Esophagus squamous epithelium (tissue), 5 donors: ENCODE measurements around the gene HYPK. TPM values are rescaled to one million over a fixed set of nuclear protein-coding genes. Genes with fewer than 3 reads are reported as not detected.

Experiments used
- DNase-seq: peaks from one replicate; lab custom pipeline; 2025; lab: John Stamatoyannopoulos, UW
- H3K27ac ChIP-seq, 4 donors: fragments of 200-600 bp; sonication (generic); one replicate each; pipeline ENCODE4 v1.5.1; 2016 to 2019; ENCODE audit warnings: mild to moderate bottlenecking in 1 of 4
- H3K27me3 ChIP-seq, 4 donors: fragments of 200-600 bp; sonication (generic); 1 replicate in 3 of 4; 2 replicates in 1 of 4; pipeline versions ENCODE4 v1.5.1 to v1.6.0; 2017 to 2021; ENCODE audit warnings: antibody characterized with exemption in 1 of 4
- H3K36me3 ChIP-seq, 3 donors: fragments of 200-600 bp; sonication (generic); one replicate each; pipeline ENCODE4 v1.5.1; 2016 to 2019
- H3K4me1 ChIP-seq, 3 donors: fragments of 200-600 bp; sonication (generic); one replicate each; pipeline ENCODE4 v1.5.1; 2017 to 2019
- H3K4me3 ChIP-seq, 4 donors: fragments of 200-600 bp; sonication (generic); 1 replicate in 3 of 4; 2 replicates in 1 of 4; pipeline ENCODE4 v1.5.1; 2016 to 2019; ENCODE audit warnings: mild to moderate bottlenecking in 2 of 4, moderate library complexity in 1 of 4
- H3K9me3 ChIP-seq, 3 donors: fragments of 200-600 bp; sonication (generic); one replicate each; pipeline ENCODE4 v1.5.1; 2016 to 2019
- POLR2A ChIP-seq, 4 donors: fragments of 450-650 bp; IDR thresholded peaks; one replicate each; pipeline ENCODE4 v1.6.1; 2017; ENCODE audit warnings: antibody characterized with exemption in 4 of 4, mild to moderate bottlenecking in 4 of 4, moderate library complexity in 3 of 4
- WGBS, 2 donors: methylation state at CpG; one replicate each; pipeline ENCODE4 v1.1.5; 2018; 5-methylcytosine and 5-hydroxymethylcytosine counted together
- intact Hi-C: fragments of 100-400 bp; cut with DNase I; formaldehyde crosslinking; loops from one replicate; pipeline ENCODE4 v1.15.0; 2022
- total RNA-seq, 4 donors: library from RNA; depleted of rRNA; stranded (reverse); fragments of >200 nt; gene quantifications; one replicate each; pipeline ENCODE4 v1.1.0, GENCODE V29; 2016
- TF ChIP-seq, protein P1 (sequence below), 6 experiments: fragments of 450-650 bp in 4 of 6; fragments of 200-600 bp in 2 of 6; sonication (generic) in 2 of 6; IDR thresholded peaks; one replicate each; pipeline ENCODE4 v1.5.1; 2016 to 2019; ENCODE audit warnings: antibody characterized with exemption in 6 of 6, mild to moderate bottlenecking in 4 of 6, moderate library complexity in 4 of 6
- donor health status: DM: yes; HTN: yes; CAD: no.

Gene HYPK
- total RNA-seq, 4 donors from 2014 or later = 2.0 to 9.3 (median 5.8) TPM

DNA sequence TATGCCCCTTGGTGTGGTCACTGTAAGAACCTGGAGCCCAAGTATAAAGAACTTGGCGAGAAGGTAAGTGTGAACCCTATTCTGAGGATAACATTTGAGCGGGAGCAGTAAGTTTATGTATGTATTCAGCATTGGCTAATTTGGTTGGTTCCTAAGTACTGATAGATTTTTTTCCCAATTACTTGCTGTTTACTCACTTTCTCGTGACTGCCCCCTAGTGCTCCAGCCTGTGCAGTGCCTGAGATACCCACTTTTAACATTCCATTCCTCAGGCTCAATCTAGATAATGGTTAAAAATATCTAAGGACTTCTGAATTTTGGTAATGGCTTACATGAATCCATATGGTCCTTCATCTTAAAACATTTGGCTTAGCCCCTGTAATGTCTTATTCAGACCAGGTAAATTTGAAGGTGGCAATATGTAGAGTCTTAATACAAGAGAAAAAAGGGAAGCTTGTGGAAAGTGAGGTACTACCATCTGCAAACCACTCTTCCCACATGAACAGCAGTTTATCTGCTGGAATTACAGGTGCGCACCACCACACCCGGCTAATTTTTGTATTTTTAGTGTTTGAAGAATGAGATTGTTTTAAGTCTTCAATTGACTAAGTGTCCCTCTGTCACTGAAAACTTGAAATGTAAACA lies 30.7 kb upstream of the HYPK start:
- 57 to 59% methylated on average over 5 of the region's 5 CpGs for WGBS, 2 donors
- Histone ChIP-seq H3K4me3 (no peak overlapping the region), H3K27me3 (no peaks in the 10 kb centered on the region), H3K27ac (no peak overlapping the region), H3K36me3 (peaks cover 25 to 99% (median 57%) of the 10 kb centered on the region in 3 donors), H3K9me3 (no peaks in the 10 kb centered on the region), H3K4me1 (peaks cover 0 to 19% (median 8%) of the 10 kb centered on the region in 3 donors)
- intact Hi-C loops = no loop called here
- DNase-seq = no peak
- TF ChIP-seq, protein P1, sequence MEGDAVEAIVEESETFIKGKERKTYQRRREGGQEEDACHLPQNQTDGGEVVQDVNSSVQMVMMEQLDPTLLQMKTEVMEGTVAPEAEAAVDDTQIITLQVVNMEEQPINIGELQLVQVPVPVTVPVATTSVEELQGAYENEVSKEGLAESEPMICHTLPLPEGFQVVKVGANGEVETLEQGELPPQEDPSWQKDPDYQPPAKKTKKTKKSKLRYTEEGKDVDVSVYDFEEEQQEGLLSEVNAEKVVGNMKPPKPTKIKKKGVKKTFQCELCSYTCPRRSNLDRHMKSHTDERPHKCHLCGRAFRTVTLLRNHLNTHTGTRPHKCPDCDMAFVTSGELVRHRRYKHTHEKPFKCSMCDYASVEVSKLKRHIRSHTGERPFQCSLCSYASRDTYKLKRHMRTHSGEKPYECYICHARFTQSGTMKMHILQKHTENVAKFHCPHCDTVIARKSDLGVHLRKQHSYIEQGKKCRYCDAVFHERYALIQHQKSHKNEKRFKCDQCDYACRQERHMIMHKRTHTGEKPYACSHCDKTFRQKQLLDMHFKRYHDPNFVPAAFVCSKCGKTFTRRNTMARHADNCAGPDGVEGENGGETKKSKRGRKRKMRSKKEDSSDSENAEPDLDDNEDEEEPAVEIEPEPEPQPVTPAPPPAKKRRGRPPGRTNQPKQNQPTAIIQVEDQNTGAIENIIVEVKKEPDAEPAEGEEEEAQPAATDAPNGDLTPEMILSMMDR (IDR thresholded peaks at IDR 0.05) = peak; percentile 49 to 82 (median 74)
- no peak for TF ChIP-seq POLR2A (IDR thresholded peaks at IDR 0.05)

DNA sequence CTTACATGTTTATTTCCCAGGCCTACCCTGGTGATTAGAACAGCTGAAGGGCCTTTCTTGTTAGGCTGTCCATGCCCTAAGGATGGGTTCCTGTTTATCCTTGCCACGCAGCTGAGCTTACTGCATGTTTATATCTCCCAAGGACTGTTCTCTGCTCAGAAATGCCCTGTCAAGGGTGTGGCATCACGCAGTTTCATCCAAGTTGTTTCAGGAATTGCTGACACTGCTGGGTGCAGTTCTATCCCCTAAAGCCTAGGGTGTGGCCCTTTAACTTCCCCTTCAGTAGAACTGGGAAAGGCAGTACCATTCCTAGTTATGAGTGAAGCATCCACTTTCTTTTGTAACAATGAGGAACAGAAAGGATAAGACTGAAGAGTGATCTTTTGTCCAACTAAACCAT lies 28.6 kb upstream of the HYPK start:
- intact Hi-C loops = no loop called here
- TF ChIP-seq POLR2A (IDR thresholded peaks at IDR 0.05) = peak in 1 of 4 donors; percentile 56
- TF ChIP-seq, protein P1 (IDR thresholded peaks at IDR 0.05) = no peak
- WGBS, 2 donors = 20 to 36% methylated on average over 2 of the region's 2 CpGs
- peaks cover 22 to 78% (median 45%) of the 10 kb centered on the region in 3 donors for H3K36me3 ChIP-seq
- no peaks in the 10 kb centered on the region for H3K9me3 ChIP-seq
- DNase-seq = no peak
- H3K4me1 ChIP-seq = peaks cover 4 to 39% (median 20%) of the 10 kb centered on the region in 3 donors
- H3K27ac ChIP-seq = peak overlapping the region; percentile 40 to 86 (median 62)
- no peaks in the 10 kb centered on the region for H3K27me3 ChIP-seq
- H3K4me3 ChIP-seq = no peak overlapping the region

DNA sequence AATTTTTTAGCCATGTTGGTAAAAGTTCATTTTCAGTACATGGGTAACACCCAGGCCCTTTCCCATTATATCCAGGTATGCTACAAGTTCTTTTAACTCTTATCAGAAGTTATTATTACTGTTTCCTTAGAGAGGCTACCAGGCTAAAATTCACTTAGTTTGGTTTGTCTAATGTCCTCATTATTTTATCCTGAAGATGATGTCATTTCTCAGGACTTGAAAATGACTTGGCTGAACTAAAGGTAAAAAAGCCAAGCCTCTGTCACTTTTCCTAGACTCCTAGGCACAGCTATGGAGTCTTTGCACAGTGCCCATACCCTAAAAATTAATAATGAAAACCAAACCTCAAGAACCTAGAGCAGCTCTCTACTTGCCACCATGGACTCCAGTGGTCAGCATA lies 27.8 kb upstream of the HYPK start:
- Histone ChIP-seq H3K27ac (peak overlapping the region in 3 of 4 donors; percentile 40 to 86 (median 82)), H3K27me3 (no peaks in the 10 kb centered on the region), H3K4me1 (peaks cover 6 to 42% (median 20%) of the 10 kb centered on the region in 3 donors), H3K36me3 (peaks cover 19 to 70% (median 37%) of the 10 kb centered on the region in 3 donors), H3K9me3 (no peaks in the 10 kb centered on the region), H3K4me3 (no peak overlapping the region)
- no peak for TF ChIP-seq POLR2A (IDR thresholded peaks at IDR 0.05)
- TF ChIP-seq, protein P1 (IDR thresholded peaks at IDR 0.05) = no peak
- intact Hi-C loops = no loop called here
- no peak for DNase-seq

GRCh38 chr15:43774062-43774461 lies 26.3 kb upstream of the HYPK start:
- Histone ChIP-seq H3K4me1 (peaks cover 12 to 49% (median 20%) of the 10 kb centered on the region in 3 donors), H3K27me3 (no peaks in the 10 kb centered on the region), H3K27ac (peak overlapping the region in 1 of 4 donors; percentile 94), H3K36me3 (peaks cover 19 to 56% (median 23%) of the 10 kb centered on the region in 3 donors), H3K9me3 (no peaks in the 10 kb centered on the region), H3K4me3 (no peak overlapping the region)
- WGBS, 2 donors = 65 to 83% methylated on average over 4 of the region's 4 CpGs
- TF ChIP-seq POLR2A (IDR thresholded peaks at IDR 0.05) = no peak
- TF ChIP-seq, protein P1 (IDR thresholded peaks at IDR 0.05) = no peak
- no peak for DNase-seq
- intact Hi-C loops = no loop called here

DNA sequence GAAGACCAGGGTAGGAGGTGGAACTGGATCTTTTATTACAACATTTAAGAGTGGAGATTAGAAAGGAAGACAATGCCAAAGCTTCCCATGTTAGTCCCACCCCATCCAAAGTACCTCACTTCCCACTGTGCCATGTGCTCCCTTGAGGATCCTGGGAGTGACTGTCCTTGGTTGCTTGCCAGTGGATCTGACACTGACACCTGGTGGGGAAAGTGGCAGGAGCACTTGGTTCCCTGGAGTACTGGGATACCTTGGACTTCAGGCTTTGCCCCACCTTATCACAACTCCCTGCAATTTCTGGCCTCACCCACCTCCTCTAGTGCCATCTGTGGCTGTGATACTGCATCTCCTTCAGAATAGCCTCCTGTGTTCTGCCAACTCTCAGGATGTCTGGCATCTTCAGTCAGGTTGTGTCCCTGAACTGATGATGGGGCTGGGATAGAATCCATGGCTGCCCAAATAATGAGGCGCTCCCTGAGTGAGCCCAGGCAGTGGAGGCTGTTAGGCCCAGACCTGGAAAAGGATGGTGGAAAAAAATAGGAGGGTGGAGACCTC lies 24.9 kb upstream of the HYPK start:
- Histone ChIP-seq H3K36me3 (peaks cover 11 to 42% (median 15%) of the 10 kb centered on the region in 3 donors), H3K27ac (peak overlapping the region; percentile 92 to 98 (median 96)), H3K4me1 (peaks cover 12 to 49% (median 20%) of the 10 kb centered on the region in 3 donors), H3K9me3 (no peaks in the 10 kb centered on the region), H3K4me3 (peak overlapping the region; percentile 51 to 86 (median 72)), H3K27me3 (no peaks in the 10 kb centered on the region)
- peak in 1 of 4 donors; percentile 48 for TF ChIP-seq POLR2A (IDR thresholded peaks at IDR 0.05)
- TF ChIP-seq, protein P1 (IDR thresholded peaks at IDR 0.05) = peak in 5 of 6 experiments; percentile 34 to 69 (median 46)
- intact Hi-C loops = no loop called here
- DNase-seq = no peak
- no CpG with 5 or more reads among the region's 1 CpG for WGBS, 2 donors
